ENCODE results near the gene C10orf120. TPM values are rescaled to one million over a fixed set of nuclear protein-coding genes. Genes with fewer than 3 reads are reported as not detected.

The C10orf120 gene
- total RNA-seq, 2 donors from 2014 or later = not detected

DNA sequence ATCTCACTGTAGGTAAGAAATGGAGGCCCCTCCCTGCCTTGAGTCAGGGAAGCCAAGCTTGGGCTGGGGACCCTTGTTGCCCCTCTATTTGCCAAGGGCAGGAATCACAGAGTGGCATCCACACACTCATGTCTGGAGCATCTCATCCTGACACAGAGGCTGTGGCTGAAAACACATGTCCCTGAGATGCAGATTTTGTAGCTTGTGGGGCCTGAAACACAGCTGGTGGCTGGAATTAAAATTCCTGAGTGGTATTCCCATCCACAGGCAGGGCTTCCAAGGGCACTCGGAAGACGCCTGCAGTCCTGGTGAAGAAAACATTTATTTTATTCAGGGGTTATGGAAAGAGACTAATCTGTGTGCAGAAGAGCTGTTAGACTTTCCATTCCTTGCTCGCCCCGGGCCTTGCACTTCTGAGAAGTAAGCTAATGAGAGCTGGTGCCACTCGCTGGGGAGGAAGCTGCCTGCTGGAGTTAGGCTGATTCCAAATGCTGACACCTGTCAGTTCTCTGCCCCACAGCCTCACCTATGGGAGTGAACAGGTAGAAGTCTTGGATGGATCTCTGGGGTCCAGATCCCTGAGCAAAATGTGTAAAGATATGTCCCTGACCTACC is 36.0 kb downstream of the C10orf120 start:
- Histone ChIP-seq H3K4me1 (peaks cover under 1% of the 10 kb centered on the region), H3K27ac (no peak overlapping the region), H3K36me3 (replicated peaks in 1 of 2; ENCODE audit: insufficient read depth in 1 of 2, low read depth in 2 of 2) (no peaks in the 10 kb centered on the region), H3K4me3 (no peak overlapping the region), H3K27me3 (no peaks in the 10 kb centered on the region), H3K9me3 (no peaks in the 10 kb centered on the region)
- DNase-seq = no peak
- 84 to 89% methylated on average over 4 to 5 of the region's 5 CpGs for WGBS, 2 donors
- ATAC-seq = no peak
- intact Hi-C loops (cut with DNase I) = no loop called here
- TF ChIP-seq, protein P1, sequence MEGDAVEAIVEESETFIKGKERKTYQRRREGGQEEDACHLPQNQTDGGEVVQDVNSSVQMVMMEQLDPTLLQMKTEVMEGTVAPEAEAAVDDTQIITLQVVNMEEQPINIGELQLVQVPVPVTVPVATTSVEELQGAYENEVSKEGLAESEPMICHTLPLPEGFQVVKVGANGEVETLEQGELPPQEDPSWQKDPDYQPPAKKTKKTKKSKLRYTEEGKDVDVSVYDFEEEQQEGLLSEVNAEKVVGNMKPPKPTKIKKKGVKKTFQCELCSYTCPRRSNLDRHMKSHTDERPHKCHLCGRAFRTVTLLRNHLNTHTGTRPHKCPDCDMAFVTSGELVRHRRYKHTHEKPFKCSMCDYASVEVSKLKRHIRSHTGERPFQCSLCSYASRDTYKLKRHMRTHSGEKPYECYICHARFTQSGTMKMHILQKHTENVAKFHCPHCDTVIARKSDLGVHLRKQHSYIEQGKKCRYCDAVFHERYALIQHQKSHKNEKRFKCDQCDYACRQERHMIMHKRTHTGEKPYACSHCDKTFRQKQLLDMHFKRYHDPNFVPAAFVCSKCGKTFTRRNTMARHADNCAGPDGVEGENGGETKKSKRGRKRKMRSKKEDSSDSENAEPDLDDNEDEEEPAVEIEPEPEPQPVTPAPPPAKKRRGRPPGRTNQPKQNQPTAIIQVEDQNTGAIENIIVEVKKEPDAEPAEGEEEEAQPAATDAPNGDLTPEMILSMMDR (IDR thresholded peaks at IDR 0.05) = no peak
- TF ChIP-seq POLR2A (IDR thresholded peaks at IDR 0.05) = no peak

DNA sequence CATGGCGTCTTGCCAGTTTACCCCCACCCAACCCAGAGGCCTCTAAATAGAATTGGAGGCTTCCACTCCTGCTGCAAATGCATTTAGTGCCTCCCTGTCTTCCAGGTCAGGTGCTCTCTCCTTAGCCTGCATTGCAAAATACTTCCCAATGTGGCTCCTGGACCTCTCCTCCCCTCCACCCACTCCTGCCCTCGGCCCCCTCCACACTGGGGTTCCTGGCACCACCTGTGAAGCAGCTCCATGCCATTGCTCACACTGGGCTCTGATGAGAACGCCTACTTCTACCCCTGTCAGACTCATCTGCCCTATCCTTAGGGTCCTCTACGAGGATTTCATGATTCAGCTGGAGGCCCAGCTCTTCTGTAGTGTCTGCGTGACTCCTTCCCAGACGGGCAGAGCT is 37.4 kb downstream of the C10orf120 start:
- DNase-seq (no peak), ATAC-seq (no peak)
- Histone ChIP-seq H3K4me1 (peaks cover 4% of the 10 kb centered on the region), H3K9me3 (no peaks in the 10 kb centered on the region), H3K36me3 (replicated peaks in 1 of 2; ENCODE audit: insufficient read depth in 1 of 2, low read depth in 2 of 2) (no peaks in the 10 kb centered on the region), H3K27me3 (no peaks in the 10 kb centered on the region), H3K4me3 (no peak overlapping the region), H3K27ac (no peak overlapping the region)
- intact Hi-C loops (cut with DNase I) = no loop called here
- WGBS, 2 donors = 72 to 74% methylated on average over 6 of the region's 6 CpGs
- TF ChIP-seq, protein P1 (IDR thresholded peaks at IDR 0.05) = no peak
- no peak for TF ChIP-seq POLR2A (IDR thresholded peaks at IDR 0.05)

DNA sequence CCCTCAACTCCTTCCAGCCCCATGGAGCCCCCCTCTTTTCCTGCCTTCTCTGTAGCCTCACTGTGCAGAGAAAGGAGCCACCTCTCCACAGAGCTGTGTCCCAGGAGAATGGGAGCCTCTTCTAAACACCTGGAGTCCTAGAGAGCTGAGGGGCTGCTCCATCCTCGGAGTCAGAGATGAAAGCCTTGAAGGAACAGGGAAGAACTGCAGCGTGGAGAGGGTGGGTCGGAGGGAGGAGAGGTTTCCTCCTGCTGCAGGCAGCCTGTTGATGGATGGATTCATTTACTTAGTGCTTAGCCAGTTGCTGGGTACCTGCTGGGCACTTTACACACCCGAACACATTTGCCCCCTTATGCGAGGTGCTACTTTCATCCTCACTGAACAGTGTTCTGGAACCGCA is 39.0 kb downstream of the C10orf120 start:
- ATAC-seq = no peak
- intact Hi-C loops (cut with DNase I) = no loop called here
- no peak for DNase-seq
- no peaks in the 10 kb centered on the region for H3K9me3 ChIP-seq
- H3K27ac ChIP-seq = no peak overlapping the region
- H3K27me3 ChIP-seq = no peaks in the 10 kb centered on the region
- 76 to 86% methylated on average over 6 of the region's 6 CpGs for WGBS, 2 donors
- H3K4me3 ChIP-seq = no peak overlapping the region
- H3K4me1 ChIP-seq = peaks cover 4% of the 10 kb centered on the region
- TF ChIP-seq, protein P1 (IDR thresholded peaks at IDR 0.05) = no peak
- TF ChIP-seq POLR2A (IDR thresholded peaks at IDR 0.05) = no peak
- no peaks in the 10 kb centered on the region for H3K36me3 ChIP-seq (replicated peaks in 1 of 2; ENCODE audit: insufficient read depth in 1 of 2, low read depth in 2 of 2)

DNA sequence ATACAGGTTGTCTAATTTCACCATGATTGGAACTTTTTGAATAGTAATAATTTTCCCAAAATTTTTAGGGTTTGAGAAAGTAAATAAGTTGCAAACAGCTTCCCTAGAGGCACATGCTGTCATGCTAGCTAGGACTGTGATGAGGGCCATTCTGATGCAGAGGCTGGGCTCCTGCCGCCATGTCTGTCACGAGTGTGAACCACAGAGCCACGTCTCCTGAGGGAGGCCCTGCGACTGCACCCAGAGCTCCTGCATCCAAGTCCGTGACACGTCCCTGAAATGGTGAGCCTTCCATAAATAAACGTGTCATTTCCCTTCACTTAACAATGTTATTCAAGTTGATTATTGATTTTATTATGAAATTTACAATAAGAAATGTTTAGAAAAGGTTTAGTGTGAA is 40.0 kb downstream of the C10orf120 start:
- intact Hi-C loops (cut with DNase I) = no loop called here
- 80 to 84% methylated on average over 7 of the region's 7 CpGs for WGBS, 2 donors

More for the DNA sequence above, 40.0 kb downstream of the C10orf120 start:
- no peak for TF ChIP-seq POLR2A (IDR thresholded peaks at IDR 0.05)
- TF ChIP-seq, protein P1 (IDR thresholded peaks at IDR 0.05) = no peak
- Histone ChIP-seq H3K27me3 (no peaks in the 10 kb centered on the region), H3K36me3 (replicated peaks in 1 of 2; ENCODE audit: insufficient read depth in 1 of 2, low read depth in 2 of 2) (no peaks in the 10 kb centered on the region), H3K4me1 (peaks cover 4% of the 10 kb centered on the region), H3K9me3 (no peaks in the 10 kb centered on the region), H3K27ac (no peak overlapping the region), H3K4me3 (no peak overlapping the region)
- no peak for ATAC-seq
- DNase-seq = no peak
